Endothelial cell (in vitro differentiated cells): ENCODE results near the gene TXLNG. TPM values are rescaled to one million over a fixed set of nuclear protein-coding genes. Genes with fewer than 3 reads are reported as not detected.

ENCODE experiments used
- DNase-seq: peaks from one replicate; pipeline ENCODE4 v3.0.0; 2021; ENCODE audit warnings: low spot score
- H3K27ac Mint-ChIP-seq: one replicate; pipeline ENCODE4 v1.8.0; 2021; ENCODE audit warnings: mixed read lengths, inconsistent platforms; ENCODE audit not compliant: unreplicated experiment
- H3K27me3 Mint-ChIP-seq: one replicate; pipeline ENCODE4 v1.8.0; 2021; ENCODE audit warnings: mild to moderate bottlenecking, moderate library complexity, mixed read lengths, inconsistent platforms; ENCODE audit not compliant: unreplicated experiment
- H3K36me3 Mint-ChIP-seq: one replicate; pipeline ENCODE4 v1.8.0; 2021; ENCODE audit warnings: mild to moderate bottlenecking, low read depth, mixed read lengths, inconsistent platforms; ENCODE audit not compliant: unreplicated experiment
- H3K4me1 Mint-ChIP-seq: one replicate; pipeline ENCODE4 v1.8.0; 2021; ENCODE audit warnings: mild to moderate bottlenecking, mixed read lengths, inconsistent platforms; ENCODE audit not compliant: unreplicated experiment
- H3K4me3 Mint-ChIP-seq: one replicate; pipeline ENCODE4 v1.8.0; 2021; ENCODE audit warnings: mild to moderate bottlenecking, mixed read lengths, inconsistent platforms; ENCODE audit not compliant: unreplicated experiment
- H3K9me3 Mint-ChIP-seq: one replicate; pipeline ENCODE4 v1.8.0; 2021; ENCODE audit warnings: mixed read lengths, inconsistent platforms; ENCODE audit not compliant: unreplicated experiment
- long read RNA-seq: library from polyadenylated mRNA; unstranded; transcript quantifications from one replicate; pipeline ENCODE4 v2.0.0, GENCODE V29; 2020; ENCODE audit not compliant: unreplicated experiment
- total RNA-seq: library from RNA; stranded (reverse); fragmentation: NEBNext Ultra II Directional; extraction: Animal tissue kit (Norgen Biotek cat#: 25700); gene quantifications from one replicate; pipeline ENCODE4 v1.2.1, GENCODE V29; 2021; ENCODE audit not compliant: unreplicated experiment
- TF ChIP-seq, protein P1 (sequence below): fragments of 200-600 bp; sonication (generic); IDR thresholded peaks from one replicate; pipeline ENCODE4 v1.5.0; 2021; ENCODE audit warnings: antibody characterized with exemption; ENCODE audit not compliant: unreplicated experiment

Gene TXLNG
- 6.6 TPM for total RNA-seq
- long read RNA-seq, full-length matches to known transcripts, result 1 of 6 reads
- long read RNA-seq, partial matches to known transcripts, result 5 of 6 reads
- long read RNA-seq, other reads (novel, unspliced or antisense), result 0 of 6 reads

DNA sequence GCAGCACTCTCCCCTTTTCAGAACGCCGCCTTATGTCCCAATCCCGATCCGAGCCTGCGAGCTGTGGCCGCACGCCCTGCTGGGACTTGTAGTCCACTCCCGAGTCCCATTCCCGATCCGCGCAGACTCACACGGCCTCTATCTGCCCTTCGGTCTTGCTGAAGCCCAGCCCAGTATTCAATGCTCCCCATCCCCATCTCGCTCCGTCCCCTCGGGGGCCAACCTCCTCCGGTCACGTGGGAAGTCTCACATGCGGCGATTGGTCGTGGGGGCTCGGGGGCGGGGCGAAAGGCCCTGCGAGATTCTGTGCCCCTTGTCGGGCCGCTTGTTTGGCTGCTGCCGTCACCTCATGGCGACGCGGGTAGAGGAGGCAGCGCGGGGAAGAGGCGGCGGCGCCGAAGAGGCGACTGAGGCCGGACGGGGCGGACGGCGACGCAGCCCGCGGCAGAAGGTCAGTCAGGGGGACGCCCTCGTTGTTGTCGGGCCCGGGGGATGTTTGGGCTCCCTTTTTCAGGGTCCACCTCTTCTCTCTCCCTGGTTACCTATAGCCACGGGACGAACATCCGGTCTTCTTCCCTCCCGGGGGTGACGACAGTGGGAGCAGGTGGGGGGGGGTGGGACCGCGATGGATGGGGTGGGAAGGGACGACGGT, at the start of gene TXLNG:
Gene TXLNG, plus strand, starts transcription at position 328 of the 652 bp plus-strand sequence. Its CDS starts 22 bp downstream, at position 350.
- Mint-ChIP-seq H3K27me3 (peaks cover 2% of the 10 kb centered on the region), H3K4me3 (peak within 1 kb of the TSS; percentile 99), H3K9me3 (no peaks in the 10 kb centered on the region), H3K36me3 (no peaks in the 10 kb centered on the region), H3K4me1 (peaks cover 5% of the 10 kb centered on the region), H3K27ac (peak within 1 kb of the TSS; percentile 71)
- DNase-seq, result peak; percentile 85
- TF ChIP-seq, protein P1, sequence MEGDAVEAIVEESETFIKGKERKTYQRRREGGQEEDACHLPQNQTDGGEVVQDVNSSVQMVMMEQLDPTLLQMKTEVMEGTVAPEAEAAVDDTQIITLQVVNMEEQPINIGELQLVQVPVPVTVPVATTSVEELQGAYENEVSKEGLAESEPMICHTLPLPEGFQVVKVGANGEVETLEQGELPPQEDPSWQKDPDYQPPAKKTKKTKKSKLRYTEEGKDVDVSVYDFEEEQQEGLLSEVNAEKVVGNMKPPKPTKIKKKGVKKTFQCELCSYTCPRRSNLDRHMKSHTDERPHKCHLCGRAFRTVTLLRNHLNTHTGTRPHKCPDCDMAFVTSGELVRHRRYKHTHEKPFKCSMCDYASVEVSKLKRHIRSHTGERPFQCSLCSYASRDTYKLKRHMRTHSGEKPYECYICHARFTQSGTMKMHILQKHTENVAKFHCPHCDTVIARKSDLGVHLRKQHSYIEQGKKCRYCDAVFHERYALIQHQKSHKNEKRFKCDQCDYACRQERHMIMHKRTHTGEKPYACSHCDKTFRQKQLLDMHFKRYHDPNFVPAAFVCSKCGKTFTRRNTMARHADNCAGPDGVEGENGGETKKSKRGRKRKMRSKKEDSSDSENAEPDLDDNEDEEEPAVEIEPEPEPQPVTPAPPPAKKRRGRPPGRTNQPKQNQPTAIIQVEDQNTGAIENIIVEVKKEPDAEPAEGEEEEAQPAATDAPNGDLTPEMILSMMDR, result no peak

DNA sequence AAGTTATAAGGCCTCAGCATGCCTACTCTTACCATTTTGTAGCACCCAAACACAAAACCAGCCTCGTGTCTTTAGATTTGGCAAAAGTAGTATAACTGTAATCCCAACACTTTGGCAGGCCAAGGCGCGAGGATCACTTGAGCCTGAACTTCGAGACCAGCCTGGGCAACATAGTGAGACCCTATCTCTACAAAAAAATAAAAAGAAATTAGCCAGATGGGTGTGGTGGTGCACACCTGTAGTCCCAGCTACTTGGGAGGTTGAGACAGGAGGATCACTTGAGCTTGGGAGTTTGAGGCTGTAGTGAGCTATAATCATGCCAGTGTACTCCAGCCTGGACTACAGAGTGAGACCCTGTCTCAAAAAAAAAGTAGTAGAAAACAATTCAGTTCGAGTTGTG, 49.2 kb upstream of the TXLNG start:
- no peak overlapping the region for H3K4me3 Mint-ChIP-seq
- peaks cover 23% of the 10 kb centered on the region for H3K4me1 Mint-ChIP-seq
- no peaks in the 10 kb centered on the region for H3K9me3 Mint-ChIP-seq
- peaks cover 21% of the 10 kb centered on the region for H3K36me3 Mint-ChIP-seq
- H3K27ac Mint-ChIP-seq, result no peak overlapping the region
- H3K27me3 Mint-ChIP-seq, result peaks cover 2% of the 10 kb centered on the region
- TF ChIP-seq, protein P1, result no peak
- no peak for DNase-seq

DNA sequence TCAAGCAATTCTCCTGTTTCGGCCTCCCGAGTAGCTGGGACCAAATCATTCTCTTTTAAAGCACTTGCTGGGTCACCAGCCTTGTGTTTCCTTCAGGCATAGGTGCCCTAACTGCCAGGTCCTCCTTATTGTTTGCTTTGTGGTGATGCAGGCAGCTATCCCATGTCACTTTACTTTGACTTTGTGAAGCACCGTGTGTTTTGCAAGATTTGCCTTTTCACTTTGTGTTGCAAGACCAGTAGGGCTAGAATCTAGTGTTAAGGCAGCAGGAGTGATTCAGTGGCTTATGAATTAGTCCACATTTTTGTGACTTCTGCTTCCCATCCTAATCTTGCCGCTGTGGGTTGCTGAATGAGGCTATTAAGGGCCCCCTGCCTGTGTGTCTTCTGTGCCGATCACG, 46.7 kb upstream of the TXLNG start:
- H3K36me3 Mint-ChIP-seq, result peaks cover 26% of the 10 kb centered on the region
- H3K9me3 Mint-ChIP-seq, result no peaks in the 10 kb centered on the region
- DNase-seq, result no peak
- H3K4me3 Mint-ChIP-seq, result peak overlapping the region; percentile 19
- H3K4me1 Mint-ChIP-seq, result peaks cover 10% of the 10 kb centered on the region
- H3K27ac Mint-ChIP-seq, result peak overlapping the region; percentile 83
- TF ChIP-seq, protein P1, result no peak
- H3K27me3 Mint-ChIP-seq, result peaks cover 2% of the 10 kb centered on the region

DNA sequence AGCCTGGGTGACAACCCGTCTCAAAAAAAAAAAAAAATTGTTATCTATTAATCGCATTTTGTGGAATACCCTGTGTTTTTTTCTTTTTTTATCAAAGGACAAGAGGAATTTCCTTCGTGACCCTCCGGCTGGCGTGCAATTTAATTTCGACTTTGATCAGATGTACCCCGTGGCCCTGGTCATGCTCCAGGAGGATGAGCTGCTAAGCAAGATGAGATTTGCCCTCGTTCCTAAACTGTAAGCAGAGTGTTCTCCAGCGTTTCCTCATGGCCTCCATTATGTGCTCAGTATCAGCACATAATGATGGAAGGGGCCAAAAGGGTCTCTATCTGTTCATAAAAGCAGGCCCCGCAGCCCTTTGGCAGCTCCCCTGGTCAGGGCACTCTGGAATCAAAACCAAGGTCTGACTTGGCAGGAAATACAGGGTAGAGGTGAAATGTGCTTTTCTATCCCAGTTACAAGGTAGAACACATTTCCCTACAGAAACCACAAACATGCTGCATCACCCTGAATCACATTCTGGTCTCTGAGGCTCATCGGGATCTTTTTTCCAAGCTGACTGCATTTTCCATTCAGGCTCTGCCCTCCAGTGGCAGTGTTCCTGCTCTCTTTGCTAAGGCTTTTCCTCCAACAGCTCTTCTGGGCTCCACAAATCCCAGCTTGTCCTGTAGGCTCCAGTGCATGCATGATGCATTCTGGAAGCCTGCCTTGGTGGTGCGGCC, 42.5 kb upstream of the TXLNG start:
- Mint-ChIP-seq H3K9me3 (no peaks in the 10 kb centered on the region), H3K4me3 (no peak overlapping the region), H3K4me1 (peaks cover 9% of the 10 kb centered on the region), H3K27me3 (peaks cover 2% of the 10 kb centered on the region), H3K27ac (no peak overlapping the region), H3K36me3 (peaks cover 18% of the 10 kb centered on the region)
- TF ChIP-seq, protein P1, result no peak
- DNase-seq, result no peak

DNA sequence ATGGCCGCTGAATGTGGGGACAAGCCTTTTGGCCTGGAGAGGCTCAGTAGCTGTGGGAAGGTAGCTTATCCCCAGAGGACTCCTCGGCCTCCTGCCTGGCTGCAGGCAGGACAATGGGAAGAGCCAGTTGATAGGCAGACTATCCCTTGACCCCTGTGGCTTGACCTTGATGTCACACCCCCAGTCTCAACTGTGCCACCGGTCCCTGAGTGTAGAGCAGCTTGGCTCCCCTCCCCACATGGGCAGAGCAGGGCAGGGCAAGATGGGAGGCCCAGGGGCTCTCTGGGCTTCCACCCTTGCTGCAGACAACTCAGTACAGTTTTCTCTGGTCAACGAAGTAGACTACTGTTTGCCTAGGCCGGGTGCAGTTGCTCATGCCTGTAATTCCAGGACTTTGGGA, 41.2 kb upstream of the TXLNG start:
- Mint-ChIP-seq H3K36me3 (peaks cover 15% of the 10 kb centered on the region), H3K27ac (no peak overlapping the region), H3K27me3 (no peaks in the 10 kb centered on the region), H3K4me3 (no peak overlapping the region), H3K4me1 (peaks cover 2% of the 10 kb centered on the region), H3K9me3 (no peaks in the 10 kb centered on the region)
- TF ChIP-seq, protein P1, result no peak
- DNase-seq, result no peak
